HepG2 (cell line): Measurements from ENCODE around the gene SKP1. TPM values are rescaled to one million over a fixed set of nuclear protein-coding genes. Genes with fewer than 3 reads are reported as not detected.

Source experiments
- BCL6 ChIP-seq: IDR thresholded peaks from 2 replicates; pipeline ENCODE4 v1.6.1; 2016; ENCODE audit warnings: missing genetic modification reagents, missing compliant biosample characterization
- CHD4 ChIP-seq: fragments of 200-600 bp; sonication (generic); IDR thresholded peaks from 2 replicates; pipeline ENCODE4 v1.7.0; 2017; ENCODE audit warnings: mild to moderate bottlenecking, low read length, borderline replicate concordance
- CREB1 ChIP-seq, 2 experiments: fragments of 450-650 bp in 1 of 2; IDR thresholded peaks; 2 replicates each; pipeline ENCODE4 v1.6.1; 2016 to 2017; ENCODE audit warnings: control low read depth in 1 of 2, mild to moderate bottlenecking in 1 of 2, missing compliant biosample characterization in 1 of 2, missing genetic modification characterization in 1 of 2
- GABPB1 ChIP-seq: IDR thresholded peaks from 2 replicates; pipeline ENCODE4 v1.6.1; 2016; ENCODE audit warnings: mild to moderate bottlenecking, missing genetic modification reagents, moderate library complexity, missing compliant biosample characterization
- HDAC6 ChIP-seq: fragments of 200-600 bp; sonication (generic); IDR thresholded peaks from 2 replicates; pipeline ENCODE4 v1.7.0; 2017; ENCODE audit warnings: mild to moderate bottlenecking, antibody characterized with exemption, low read length, low read depth
- HNRNPLL ChIP-seq: fragments of 200-400 bp; formaldehyde crosslinking; IDR thresholded peaks from 2 replicates; pipeline ENCODE4 v1.6.1; 2017; ENCODE audit warnings: mild to moderate bottlenecking, low read depth, low read length; ENCODE audit not compliant: poor library complexity, severe bottlenecking
- KMT2B ChIP-seq: IDR thresholded peaks from 2 replicates; pipeline ENCODE4 v1.6.1; 2016; ENCODE audit warnings: missing genetic modification reagents, missing compliant biosample characterization
- MEF2D ChIP-seq: sonication (generic); formaldehyde crosslinking; IDR thresholded peaks from 2 replicates; pipeline ENCODE4 v1.5.1; 2020; ENCODE audit warnings: mild to moderate bottlenecking, missing genetic modification reagents
- MLX ChIP-seq: IDR thresholded peaks from 2 replicates; pipeline ENCODE4 v1.6.1; 2016
- NFATC3 ChIP-seq: sonication (generic); formaldehyde crosslinking; IDR thresholded peaks from 2 replicates; pipeline ENCODE4 v1.5.1; 2020; ENCODE audit warnings: mild to moderate bottlenecking, missing genetic modification reagents
- NR2F6 ChIP-seq, 2 experiments: IDR thresholded peaks; 2 replicates each; pipeline ENCODE4 v1.6.1; 2016; ENCODE audit warnings: antibody characterized with exemption in 1 of 2, mild to moderate bottlenecking in 1 of 2
- RXRA ChIP-seq: sonication (generic); formaldehyde crosslinking; IDR thresholded peaks from 2 replicates; pipeline ENCODE4 v1.5.1; 2020; ENCODE audit warnings: missing genetic modification reagents
- RXRB ChIP-seq: IDR thresholded peaks from 2 replicates; pipeline ENCODE4 v1.6.1; 2016; ENCODE audit warnings: borderline replicate concordance, missing genetic modification reagents, missing compliant biosample characterization
- SCMH1 ChIP-seq: sonication (generic); formaldehyde crosslinking; IDR thresholded peaks from 2 replicates; pipeline ENCODE4 v1.9.0; 2021; ENCODE audit warnings: missing genetic modification reagents, mild to moderate bottlenecking, borderline replicate concordance
- TBP ChIP-seq: sonication (generic); formaldehyde crosslinking; IDR thresholded peaks from 2 replicates; pipeline ENCODE4 v1.5.0; 2020; ENCODE audit warnings: missing genetic modification reagents
- TRIM22 ChIP-seq: fragments of 450-650 bp; IDR thresholded peaks from 2 replicates; pipeline ENCODE4 v1.6.1; 2017
- ZBTB7B ChIP-seq: sonication (generic); formaldehyde crosslinking; IDR thresholded peaks from 2 replicates; pipeline ENCODE4 v1.4.0; 2020; ENCODE audit warnings: missing genetic modification reagents
- ZNF121 ChIP-seq: sonication (generic); formaldehyde crosslinking; IDR thresholded peaks from 2 replicates; pipeline ENCODE4 v1.5.0; 2020; ENCODE audit warnings: mild to moderate bottlenecking, missing genetic modification reagents
- ZNF496 ChIP-seq: sonication (generic); formaldehyde crosslinking; IDR thresholded peaks from 2 replicates; pipeline ENCODE4 v1.8.1; 2023; ENCODE audit warnings: mild to moderate bottlenecking, moderate library complexity, missing genetic modification reagents; ENCODE audit not compliant: insufficient replicate concordance
- ZNF713 ChIP-seq: sonication (generic); formaldehyde crosslinking; IDR thresholded peaks from 2 replicates; pipeline ENCODE4 v1.4.0; 2020; ENCODE audit warnings: mild to moderate bottlenecking, missing genetic modification reagents
- ZNF75D ChIP-seq: sonication (generic); formaldehyde crosslinking; IDR thresholded peaks from 2 replicates; pipeline ENCODE4 v1.8.1; 2023; ENCODE audit warnings: missing genetic modification reagents, mild to moderate bottlenecking, borderline replicate concordance
- polyA plus RNA-seq, 8 experiments: library from polyadenylated mRNA; depleted of rRNA in 3 of 8; stranded (reverse) in 7 of 8; unstranded in 1 of 8; fragments of >200 nt; fragmentation: Illumina TruSeq in 4 of 8; extraction: Trizol in 4 of 8; gene quantifications; 2 replicates each; pipeline versions ENCODE4 v1.2.1 to v1.2.3, GENCODE V29; 2011 to 2016; ENCODE audit warnings: low read depth in 4 of 8, missing spikeins in 1 of 8, mixed read lengths in 1 of 8; ENCODE audit not compliant: insufficient read depth in 1 of 8
- total RNA-seq, 5 experiments: library from RNA; depleted of rRNA; stranded (reverse); fragments of >200 nt; fragmentation: Illumina TruSeq; extraction: Trizol; gene quantifications; 2 replicates each; pipeline ENCODE4 v1.2.3, GENCODE V29; 2016; ENCODE audit warnings: low read depth in 1 of 5
- TF ChIP-seq, protein P1 (sequence below): IDR thresholded peaks from 2 replicates; pipeline ENCODE4 v1.6.1; 2016; ENCODE audit warnings: low read depth
- TF ChIP-seq, protein P2 (sequence below): sonication (generic); formaldehyde crosslinking; IDR thresholded peaks from 2 replicates; pipeline ENCODE4 v1.5.1; 2020; ENCODE audit warnings: missing genetic modification reagents, mild to moderate bottlenecking, borderline replicate concordance
- TF ChIP-seq, protein P3 (sequence below): sonication (generic); formaldehyde crosslinking; IDR thresholded peaks from 2 replicates; pipeline ENCODE4 v1.9.0; 2022; ENCODE audit warnings: missing genetic modification reagents, mild to moderate bottlenecking, borderline replicate concordance

Gene SKP1
- total and polyA plus RNA-seq, 2 of the 13 experiments (the other 11 are each of a cell fraction or from before 2014, with no cell fraction given): 134 to 340 TPM

DNA sequence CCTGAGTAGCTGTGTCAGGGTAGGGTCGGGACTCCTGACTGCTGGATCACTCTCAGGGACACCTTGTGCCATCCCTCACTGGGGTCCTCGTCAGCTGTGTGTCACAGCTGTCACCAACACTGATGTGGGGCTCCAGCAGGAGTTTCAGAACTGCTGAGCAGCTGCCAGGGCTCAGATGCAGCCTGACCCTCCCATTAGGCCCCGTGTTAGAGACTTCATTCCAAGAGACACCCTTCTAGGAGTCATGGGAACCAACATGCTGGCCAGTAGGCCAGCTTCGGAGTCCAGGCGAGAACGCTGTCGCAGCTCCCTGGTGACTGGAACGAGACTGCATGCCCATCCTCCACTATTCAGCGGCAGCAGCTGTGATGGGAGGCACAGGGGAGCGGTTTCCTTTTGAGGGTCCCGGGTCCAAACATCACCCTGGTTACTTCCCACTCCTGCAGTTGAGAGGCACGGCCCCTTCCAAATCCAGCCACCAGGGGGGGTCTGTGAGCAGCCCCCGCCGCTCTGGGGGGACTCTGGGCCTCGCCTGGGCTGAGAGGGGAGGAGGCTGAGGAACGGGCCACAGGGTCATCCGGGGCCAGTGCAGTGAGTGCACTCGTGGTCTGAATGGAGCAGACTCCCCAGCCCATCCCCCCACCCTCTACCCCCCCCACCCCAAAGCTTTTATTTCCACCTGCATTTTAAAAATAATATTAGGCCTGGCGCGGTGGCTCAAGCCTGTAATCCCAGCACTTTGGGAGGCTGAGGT is 74.9 kb downstream of the SKP1 start (continued):
- no peak for TF ChIP-seq MEF2D (CRISPR knock-in tag)
- TF ChIP-seq, protein P1, sequence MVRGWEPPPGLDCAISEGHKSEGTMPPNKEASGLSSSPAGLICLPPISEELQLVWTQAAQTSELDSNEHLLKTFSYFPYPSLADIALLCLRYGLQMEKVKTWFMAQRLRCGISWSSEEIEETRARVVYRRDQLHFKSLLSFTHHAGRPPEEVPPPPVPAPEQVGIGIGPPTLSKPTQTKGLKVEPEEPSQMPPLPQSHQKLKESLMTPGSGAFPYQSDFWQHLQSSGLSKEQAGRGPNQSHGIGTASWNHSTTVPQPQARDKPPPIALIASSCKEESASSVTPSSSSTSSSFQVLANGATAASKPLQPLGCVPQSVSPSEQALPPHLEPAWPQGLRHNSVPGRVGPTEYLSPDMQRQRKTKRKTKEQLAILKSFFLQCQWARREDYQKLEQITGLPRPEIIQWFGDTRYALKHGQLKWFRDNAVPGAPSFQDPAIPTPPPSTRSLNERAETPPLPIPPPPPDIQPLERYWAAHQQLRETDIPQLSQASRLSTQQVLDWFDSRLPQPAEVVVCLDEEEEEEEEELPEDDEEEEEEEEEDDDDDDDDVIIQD (CRISPR knock-in tag): no peak
- TF ChIP-seq ZNF75D (CRISPR knock-in tag): no peak
- peak; percentile 82 for TF ChIP-seq ZBTB7B (CRISPR knock-in tag)
- peak; percentile 32 for TF ChIP-seq HNRNPLL
- TF ChIP-seq NFATC3: no peak
- TF ChIP-seq RXRA: peak; percentile 90
- TF ChIP-seq CREB1 (IDR thresholded peaks at IDR 0.05): no peak
- no peak for TF ChIP-seq CREB1 (CRISPR knock-in tag; IDR thresholded peaks at IDR 0.05)
- no peak for TF ChIP-seq HDAC6
- TF ChIP-seq MLX (CRISPR knock-in tag): no peak
- no peak for TF ChIP-seq NR2F6 (IDR thresholded peaks at IDR 0.05)
- TF ChIP-seq NR2F6 (CRISPR knock-in tag; IDR thresholded peaks at IDR 0.05): peak; percentile 16; the same call in 1 of the 2 replicates
- peak; percentile 57; the same call in 1 of the 2 replicates for TF ChIP-seq BCL6
- TF ChIP-seq TRIM22: no peak
- peak; percentile 58; the same call in 1 of the 2 replicates for TF ChIP-seq ZNF121 (CRISPR knock-in tag)
- TF ChIP-seq ZNF496: no peak
- TF ChIP-seq, protein P2, sequence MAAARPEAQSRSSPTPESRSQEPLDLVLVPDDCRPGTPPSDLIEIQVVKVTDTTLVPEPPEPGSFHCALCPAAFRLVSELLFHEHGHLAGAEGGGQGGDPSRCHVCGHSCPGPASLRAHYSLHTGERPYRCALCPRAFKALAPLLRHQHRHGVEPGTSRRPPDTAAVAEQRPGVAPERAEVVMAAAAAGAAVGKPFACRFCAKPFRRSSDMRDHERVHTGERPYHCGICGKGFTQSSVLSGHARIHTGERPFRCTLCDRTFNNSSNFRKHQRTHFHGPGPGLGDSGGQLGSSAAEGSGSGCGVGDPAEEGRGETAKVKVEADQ (CRISPR knock-in tag): no peak
- TF ChIP-seq ZNF713 (CRISPR knock-in tag): no peak
- peak; percentile 85 for TF ChIP-seq RXRB
- TF ChIP-seq, protein P3, sequence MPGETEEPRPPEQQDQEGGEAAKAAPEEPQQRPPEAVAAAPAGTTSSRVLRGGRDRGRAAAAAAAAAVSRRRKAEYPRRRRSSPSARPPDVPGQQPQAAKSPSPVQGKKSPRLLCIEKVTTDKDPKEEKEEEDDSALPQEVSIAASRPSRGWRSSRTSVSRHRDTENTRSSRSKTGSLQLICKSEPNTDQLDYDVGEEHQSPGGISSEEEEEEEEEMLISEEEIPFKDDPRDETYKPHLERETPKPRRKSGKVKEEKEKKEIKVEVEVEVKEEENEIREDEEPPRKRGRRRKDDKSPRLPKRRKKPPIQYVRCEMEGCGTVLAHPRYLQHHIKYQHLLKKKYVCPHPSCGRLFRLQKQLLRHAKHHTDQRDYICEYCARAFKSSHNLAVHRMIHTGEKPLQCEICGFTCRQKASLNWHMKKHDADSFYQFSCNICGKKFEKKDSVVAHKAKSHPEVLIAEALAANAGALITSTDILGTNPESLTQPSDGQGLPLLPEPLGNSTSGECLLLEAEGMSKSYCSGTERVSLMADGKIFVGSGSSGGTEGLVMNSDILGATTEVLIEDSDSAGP: 0 out of 2 replicates have a peak, but pooled peaks have one; percentile 36
- no peak for TF ChIP-seq KMT2B (CRISPR knock-in tag)
- no peak for TF ChIP-seq CHD4
- no peak for TF ChIP-seq TBP (CRISPR knock-in tag)
- TF ChIP-seq SCMH1: no peak
- TF ChIP-seq GABPB1: peak; percentile 29; the same call in 1 of the 2 replicates
